ENCODE data around the gene IFNL3. TPM values are rescaled to one million over a fixed set of nuclear protein-coding genes. Genes with fewer than 3 reads are reported as not detected.

IFNL3 gene
- total and polyA plus RNA-seq, 2 experiments from 2014 or later: not detected

- no peak overlapping the region for H3K9ac ChIP-seq
- WGBS, 2 experiments (ENCODE audit: low coverage in 1 of 2, low lambda C conversion rate in 2 of 2, missing lambda C conversion rate in 2 of 2): 66 to 68% methylated on average over 7 of the region's 7 CpGs
- no peaks in the 10 kb centered on the region for H3K9me2 ChIP-seq (ENCODE audit: insufficient read depth)
- TF ChIP-seq EZH2phosphoT487 (IDR thresholded peaks at IDR 0.05; ENCODE audit: insufficient read depth, low read depth) (no peak), EZH2 (IDR thresholded peaks at IDR 0.05; ENCODE audit: insufficient read depth, poor library complexity, severe bottlenecking) (no peak)
- no peak overlapping the region for H3K27ac ChIP-seq
- peaks cover 32% of the 10 kb centered on the region for H3K27me3 ChIP-seq (replicated peaks; ENCODE audit: insufficient read depth)
- H3K4me2 ChIP-seq (ENCODE audit: unreplicated experiment): no peak overlapping the region
- H3F3A ChIP-seq (ENCODE audit: insufficient read depth): no peaks in the 10 kb centered on the region
- H3K79me2 ChIP-seq (ENCODE audit: insufficient read depth): no peaks in the 10 kb centered on the region
- no peaks in the 10 kb centered on the region for H3K9me3 ChIP-seq (ENCODE audit: low read depth)
- no peak overlapping the region for H3K4me3 ChIP-seq
- no peaks in the 10 kb centered on the region for H4K20me1 ChIP-seq (ENCODE audit: insufficient read depth)
- no peak for DNase-seq
- in situ Hi-C loops (cut with MboI): no loop called here
- no peaks in the 10 kb centered on the region for H3K4me1 ChIP-seq (ENCODE audit: insufficient read depth)
- H3K36me3 ChIP-seq (ENCODE audit: low read depth): no peaks in the 10 kb centered on the region
- H2AFZ ChIP-seq: no peak overlapping the region
These were observed 4.4 kb downstream of the IFNL3 start for GRCh38 chr19:39240421-39240820.

DNA sequence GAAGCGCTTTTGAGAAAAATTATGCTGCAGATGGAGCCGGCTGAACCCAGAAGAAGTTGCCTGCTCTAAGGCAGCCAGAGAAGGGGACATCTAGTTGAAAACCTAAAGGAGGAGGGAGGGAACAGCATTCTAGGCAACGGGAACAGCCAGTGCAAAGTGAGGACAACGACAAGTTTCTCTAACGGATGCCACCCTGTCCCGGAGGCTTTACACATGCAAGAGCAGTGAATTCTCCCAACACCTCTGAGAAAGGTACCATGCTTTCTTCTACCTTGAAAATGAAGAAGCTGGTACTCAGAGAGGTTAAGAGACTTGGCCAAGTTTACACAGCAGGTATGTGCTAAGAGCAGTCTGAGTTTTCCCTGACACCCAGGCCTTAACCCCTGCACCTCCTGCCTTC is 5.9 kb downstream of the IFNL3 start:
- DNase-seq: no peak
- no peaks in the 10 kb centered on the region for H3K36me3 ChIP-seq (ENCODE audit: low read depth)
- in situ Hi-C loops (cut with MboI): no loop called here

GRCh38 chr19:39238209-39238608 is 6.6 kb downstream of the IFNL3 start:
- Histone ChIP-seq H4K20me1 (ENCODE audit: insufficient read depth) (no peaks in the 10 kb centered on the region), H3K9me3 (ENCODE audit: low read depth) (no peaks in the 10 kb centered on the region), H3F3A (ENCODE audit: insufficient read depth) (no peaks in the 10 kb centered on the region), H3K4me1 (ENCODE audit: insufficient read depth) (no peaks in the 10 kb centered on the region), H3K27me3 (replicated peaks; ENCODE audit: insufficient read depth) (peaks cover 38% of the 10 kb centered on the region), H3K4me3 (no peak overlapping the region), H2AFZ (no peak overlapping the region), H3K79me2 (ENCODE audit: insufficient read depth) (no peaks in the 10 kb centered on the region), H3K36me3 (ENCODE audit: low read depth) (no peaks in the 10 kb centered on the region), H3K4me2 (ENCODE audit: unreplicated experiment) (no peak overlapping the region), H3K9ac (no peak overlapping the region), H3K27ac (no peak overlapping the region), H3K9me2 (ENCODE audit: insufficient read depth) (no peaks in the 10 kb centered on the region)
- TF ChIP-seq EZH2 (IDR thresholded peaks at IDR 0.05; ENCODE audit: insufficient read depth, poor library complexity, severe bottlenecking) (no peak), EZH2phosphoT487 (IDR thresholded peaks at IDR 0.05; ENCODE audit: insufficient read depth, low read depth) (no peak)
- in situ Hi-C loops (cut with MboI): no loop called here
- WGBS, 2 experiments (ENCODE audit: low coverage in 1 of 2, low lambda C conversion rate in 2 of 2, missing lambda C conversion rate in 2 of 2): 43 to 45% methylated on average over 6 of the region's 6 CpGs
- DNase-seq: no peak

More for the DNA sequence above, 5.9 kb downstream of the IFNL3 start:
- no peak overlapping the region for H3K4me3 ChIP-seq
- peaks cover 37% of the 10 kb centered on the region for H3K27me3 ChIP-seq (replicated peaks; ENCODE audit: insufficient read depth)
- H3K4me2 ChIP-seq (ENCODE audit: unreplicated experiment): no peak overlapping the region
- no peaks in the 10 kb centered on the region for H3K4me1 ChIP-seq (ENCODE audit: insufficient read depth)
- H3K9me2 ChIP-seq (ENCODE audit: insufficient read depth): no peaks in the 10 kb centered on the region
- no peak overlapping the region for H3K27ac ChIP-seq
- no peak overlapping the region for H3K9ac ChIP-seq
- no peaks in the 10 kb centered on the region for H4K20me1 ChIP-seq (ENCODE audit: insufficient read depth)
- no peaks in the 10 kb centered on the region for H3K9me3 ChIP-seq (ENCODE audit: low read depth)
- TF ChIP-seq EZH2 (IDR thresholded peaks at IDR 0.05; ENCODE audit: insufficient read depth, poor library complexity, severe bottlenecking) (no peak), EZH2phosphoT487 (IDR thresholded peaks at IDR 0.05; ENCODE audit: insufficient read depth, low read depth) (no peak)
- no peaks in the 10 kb centered on the region for H3K79me2 ChIP-seq (ENCODE audit: insufficient read depth)
- WGBS, 2 experiments (ENCODE audit: low coverage in 1 of 2, low lambda C conversion rate in 2 of 2, missing lambda C conversion rate in 2 of 2): 67 to 73% methylated on average over 6 of the region's 6 CpGs
- no peak overlapping the region for H2AFZ ChIP-seq
- no peaks in the 10 kb centered on the region for H3F3A ChIP-seq (ENCODE audit: insufficient read depth)

- no peaks in the 10 kb centered on the region for H4K20me1 ChIP-seq (ENCODE audit: insufficient read depth)
- no peak overlapping the region for H3K9ac ChIP-seq
- H3K9me2 ChIP-seq (ENCODE audit: insufficient read depth): no peaks in the 10 kb centered on the region
- no peaks in the 10 kb centered on the region for H3K4me1 ChIP-seq (ENCODE audit: insufficient read depth)
- H3K4me2 ChIP-seq (ENCODE audit: unreplicated experiment): no peak overlapping the region
- H3K27me3 ChIP-seq (replicated peaks; ENCODE audit: insufficient read depth): peaks cover 34% of the 10 kb centered on the region
- no peak overlapping the region for H3K27ac ChIP-seq
- no peaks in the 10 kb centered on the region for H3K36me3 ChIP-seq (ENCODE audit: low read depth)
- 30 to 32% methylated on average over 18 to 22 of the region's 22 CpGs for WGBS, 2 experiments (ENCODE audit: low coverage in 1 of 2, low lambda C conversion rate in 2 of 2, missing lambda C conversion rate in 2 of 2)
- DNase-seq: no peak
- no peaks in the 10 kb centered on the region for H3K9me3 ChIP-seq (ENCODE audit: low read depth)
- H2AFZ ChIP-seq: no peak overlapping the region
- in situ Hi-C loops (cut with MboI): no loop called here
- no peak overlapping the region for H3K4me3 ChIP-seq
- H3F3A ChIP-seq (ENCODE audit: insufficient read depth): no peaks in the 10 kb centered on the region
- no peaks in the 10 kb centered on the region for H3K79me2 ChIP-seq (ENCODE audit: insufficient read depth)
- TF ChIP-seq EZH2 (IDR thresholded peaks at IDR 0.05; ENCODE audit: insufficient read depth, poor library complexity, severe bottlenecking): no peak
- TF ChIP-seq EZH2phosphoT487 (IDR thresholded peaks at IDR 0.05; ENCODE audit: insufficient read depth, low read depth): no peak
These were observed 7.3 kb downstream of the IFNL3 start for GRCh38 chr19:39237200-39238184.

All from GM23248 (cell line).